HepG2 (cell line): ENCODE data around the gene SMCO1. TPM values are rescaled to one million over a fixed set of nuclear protein-coding genes. Genes with fewer than 3 reads are reported as not detected.

Experiments
- ATAC-seq: fragments of 200-7000 bp; cut with Tn5 transposase; 3 replicates; pipeline ENCODE4 v1.9.1; 2020; ENCODE audit warnings: mild to moderate bottlenecking, moderate library complexity
- BruUV-seq: library from RNA; stranded (reverse); fragments of 400-500 nt; replicated peaks from 2 replicates; lab custom pipeline; 2021; lab: Mats Ljungman, UMichigan
- CTCF ChIA-PET: fragments of 300-600 bp; formaldehyde crosslinking; extraction: SDS; loops from one replicate; lab custom pipeline; 2021; ENCODE audit warnings: low total read pairs, inconsistent platforms, low intra/inter-chr PET ratio; lab: Yijun Ruan, JAX
- POLR2A ChIA-PET: fragments of 350-600 bp; sonication (Branson Sonifier 250); formaldehyde crosslinking; loops from one replicate; lab custom pipeline; 2020; ENCODE audit warnings: antibody characterized with exemption, inconsistent platforms; lab: Yijun Ruan, JAX
- DNase-seq: peaks from one replicate; pipeline ENCODE4 v3.0.0-alpha.2; 2015; ENCODE audit warnings: low spot score
- FAIRE-seq: peaks from 3 replicates; lab custom pipeline; 2011; peaks lifted over from hg19 to GRCh38; lab: Jason Lieb, UNC
- H2AFZ ChIP-seq: one replicate; pipeline ENCODE4 v1.6.1; 2011; ENCODE audit warnings: low read length, inconsistent platforms
- H3K27ac ChIP-seq: fragments of 300-600 bp; 3 replicates; pipeline ENCODE4 v1.8.0; 2011; ENCODE audit warnings: mixed run types, mild to moderate bottlenecking, mixed read lengths, low read length, inconsistent platforms; ENCODE audit not compliant: insufficient read depth; ENCODE audit errors: extremely low read length
- H3K27me3 ChIP-seq, 2 experiments: fragments of 200-600 bp in 1 of 2; 2 replicates in 1 of 2; 3 replicates in 1 of 2; pipeline versions ENCODE4 v1.6.0 to v1.8.0; 2011; ENCODE audit warnings: low read length in 2 of 2, mild to moderate bottlenecking in 2 of 2, moderate library complexity in 2 of 2, inconsistent platforms in 1 of 2; ENCODE audit not compliant: insufficient read depth in 2 of 2, control insufficient read depth in 1 of 2
- H3K36me3 ChIP-seq, 2 experiments: fragments of 200-600 bp in 1 of 2; replicated peaks in 1 of 2; 2 replicates in 1 of 2; 3 replicates in 1 of 2; pipeline versions ENCODE4 v1.5.1 to v1.8.0; 2011; ENCODE audit warnings: low read length in 2 of 2, inconsistent platforms in 1 of 2; ENCODE audit not compliant: insufficient read depth in 2 of 2, control insufficient read depth in 1 of 2
- H3K4me1 ChIP-seq: 2 replicates; pipeline ENCODE4 v1.5.1; 2012; ENCODE audit warnings: low read length, inconsistent platforms; ENCODE audit not compliant: insufficient read depth
- H3K4me2 ChIP-seq: 2 replicates; pipeline ENCODE4 v1.6.0; 2011; ENCODE audit warnings: low read depth, low read length, inconsistent platforms
- H3K4me3 ChIP-seq, 3 experiments: fragments of 200-600 bp in 1 of 3; sonication (generic), shearing (Covaris generic) in 1 of 3; replicated peaks in 1 of 3; 2 replicates each; pipeline ENCODE4 v1.5.1; 2011 to 2016; ENCODE audit warnings: low read length in 3 of 3, inconsistent platforms in 2 of 3, low read depth in 2 of 3, mild to moderate bottlenecking in 2 of 3, control low read depth in 1 of 3, mixed read lengths in 1 of 3; ENCODE audit not compliant: insufficient read depth in 1 of 3
- H3K79me2 ChIP-seq: one replicate; pipeline ENCODE4 v1.6.1; 2011; ENCODE audit warnings: low read length, inconsistent platforms; ENCODE audit not compliant: insufficient read depth
- H3K9ac ChIP-seq: 2 replicates; pipeline ENCODE4 v1.6.0; 2011; ENCODE audit warnings: mild to moderate bottlenecking, low read depth, low read length, inconsistent platforms; ENCODE audit not compliant: insufficient read depth
- H3K9me3 ChIP-seq: 2 replicates; pipeline ENCODE4 v1.5.1; 2012; ENCODE audit warnings: mild to moderate bottlenecking, low read length
- H4K20me1 ChIP-seq: 2 replicates; pipeline ENCODE4 v1.6.0; 2011; ENCODE audit warnings: inconsistent platforms, mild to moderate bottlenecking, low read length, moderate library complexity; ENCODE audit not compliant: insufficient read depth
- BCL6 ChIP-seq: IDR thresholded peaks from 2 replicates; pipeline ENCODE4 v1.6.1; 2016; ENCODE audit warnings: missing genetic modification reagents, missing compliant biosample characterization
- SSRP1 ChIP-seq: IDR thresholded peaks from 2 replicates; pipeline ENCODE4 v1.6.1; 2016; ENCODE audit warnings: control low read depth
- ZNF652 ChIP-seq: IDR thresholded peaks from 2 replicates; pipeline ENCODE4 v1.6.1; 2016; ENCODE audit warnings: low read depth, borderline replicate concordance
- ZNF839 ChIP-seq: sonication (generic); formaldehyde crosslinking; IDR thresholded peaks from 2 replicates; pipeline ENCODE4 v1.4.0; 2020; ENCODE audit warnings: missing genetic modification reagents, mild to moderate bottlenecking, borderline replicate concordance
- WGBS: methylation state at CpG from one replicate; pipeline ENCODE4 v1.1.6; 2017; ENCODE audit warnings: low lambda C conversion rate; 5-methylcytosine and 5-hydroxymethylcytosine counted together
- in situ Hi-C: cut with HindIII; loops from 2 replicates; pipeline ENCODE4 v1.10.0; 2017; ENCODE audit warnings: low pct_unique_long_range_greater_than_20kb; ENCODE audit not compliant: extremely low pct_ligation_motif_present
- intact Hi-C: fragments of 100-400 bp; cut with micrococcal nuclease; formaldehyde crosslinking; loops from one replicate; pipeline ENCODE4 v1.10.0; 2022; ENCODE audit not compliant: unreplicated experiment
- polyA plus RNA-seq, 8 experiments: library from polyadenylated mRNA; depleted of rRNA in 3 of 8; stranded (reverse) in 7 of 8; unstranded in 1 of 8; fragments of >200 nt; fragmentation: Illumina TruSeq in 4 of 8; extraction: Trizol in 4 of 8; gene quantifications; 2 replicates each; pipeline versions ENCODE4 v1.2.1 to v1.2.3, GENCODE V29; 2011 to 2016; ENCODE audit warnings: low read depth in 4 of 8, missing spikeins in 1 of 8, mixed read lengths in 1 of 8; ENCODE audit not compliant: insufficient read depth in 1 of 8
- total RNA-seq, 5 experiments: library from RNA; depleted of rRNA; stranded (reverse); fragments of >200 nt; fragmentation: Illumina TruSeq; extraction: Trizol; gene quantifications; 2 replicates each; pipeline ENCODE4 v1.2.3, GENCODE V29; 2016; ENCODE audit warnings: low read depth in 1 of 5
- TF ChIP-seq, protein P1 (sequence below): IDR thresholded peaks from 2 replicates; pipeline ENCODE4 v1.6.1; 2016; ENCODE audit warnings: control low read depth
- TF ChIP-seq, protein P2 (sequence below): sonication (generic); formaldehyde crosslinking; IDR thresholded peaks from 2 replicates; pipeline ENCODE4 v1.9.0; 2022; ENCODE audit warnings: missing genetic modification reagents, mild to moderate bottlenecking, borderline replicate concordance

Gene SMCO1
- total and polyA plus RNA-seq, 2 of the 13 experiments (the other 11 are each of a cell fraction or from before 2014, with no cell fraction given) = not detected

DNA sequence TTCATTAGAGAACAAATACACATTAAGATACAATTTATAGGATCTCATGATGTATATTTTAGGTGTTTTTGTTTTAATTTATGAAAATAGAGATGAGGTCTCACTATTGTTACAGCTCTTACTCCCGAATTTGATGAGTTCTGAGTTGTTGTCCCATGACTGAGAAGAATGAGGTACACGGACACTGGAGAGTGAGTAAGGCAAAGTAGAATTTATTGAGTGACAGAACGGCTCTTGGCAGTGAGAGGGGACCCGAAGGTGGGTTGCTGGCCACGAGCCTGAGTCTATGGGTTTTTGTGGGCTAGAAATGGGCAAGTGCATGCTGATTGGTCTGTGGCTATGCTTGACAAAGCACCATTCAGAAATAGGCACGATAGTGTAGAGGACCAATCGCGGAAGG, 8.5 kb downstream of the SMCO1 start:
- peaks cover 0 to under 1% of the 10 kb centered on the region in 2 experiments; a peak in 2 of 5 replicates for H3K27me3 ChIP-seq
- 49% methylated on average over 8 of the region's 8 CpGs for WGBS
- no peak overlapping the region for H3K4me3 ChIP-seq
- POLR2A ChIA-PET = no interaction called here
- FAIRE-seq (no peak), DNase-seq (no peak), ATAC-seq (no peak)
- BruUV-seq = no TSS peak
- no peak for TF ChIP-seq BCL6 (CRISPR knock-in tag)
- TF ChIP-seq, protein P1, sequence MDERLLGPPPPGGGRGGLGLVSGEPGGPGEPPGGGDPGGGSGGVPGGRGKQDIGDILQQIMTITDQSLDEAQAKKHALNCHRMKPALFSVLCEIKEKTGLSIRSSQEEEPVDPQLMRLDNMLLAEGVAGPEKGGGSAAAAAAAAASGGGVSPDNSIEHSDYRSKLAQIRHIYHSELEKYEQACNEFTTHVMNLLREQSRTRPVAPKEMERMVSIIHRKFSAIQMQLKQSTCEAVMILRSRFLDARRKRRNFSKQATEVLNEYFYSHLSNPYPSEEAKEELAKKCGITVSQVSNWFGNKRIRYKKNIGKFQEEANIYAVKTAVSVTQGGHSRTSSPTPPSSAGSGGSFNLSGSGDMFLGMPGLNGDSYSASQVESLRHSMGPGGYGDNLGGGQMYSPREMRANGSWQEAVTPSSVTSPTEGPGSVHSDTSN (CRISPR knock-in tag) = no peak
- no peak for TF ChIP-seq ZNF839 (CRISPR knock-in tag)
- TF ChIP-seq, protein P2, sequence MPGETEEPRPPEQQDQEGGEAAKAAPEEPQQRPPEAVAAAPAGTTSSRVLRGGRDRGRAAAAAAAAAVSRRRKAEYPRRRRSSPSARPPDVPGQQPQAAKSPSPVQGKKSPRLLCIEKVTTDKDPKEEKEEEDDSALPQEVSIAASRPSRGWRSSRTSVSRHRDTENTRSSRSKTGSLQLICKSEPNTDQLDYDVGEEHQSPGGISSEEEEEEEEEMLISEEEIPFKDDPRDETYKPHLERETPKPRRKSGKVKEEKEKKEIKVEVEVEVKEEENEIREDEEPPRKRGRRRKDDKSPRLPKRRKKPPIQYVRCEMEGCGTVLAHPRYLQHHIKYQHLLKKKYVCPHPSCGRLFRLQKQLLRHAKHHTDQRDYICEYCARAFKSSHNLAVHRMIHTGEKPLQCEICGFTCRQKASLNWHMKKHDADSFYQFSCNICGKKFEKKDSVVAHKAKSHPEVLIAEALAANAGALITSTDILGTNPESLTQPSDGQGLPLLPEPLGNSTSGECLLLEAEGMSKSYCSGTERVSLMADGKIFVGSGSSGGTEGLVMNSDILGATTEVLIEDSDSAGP (CRISPR knock-in tag) = no peak
- TF ChIP-seq SSRP1 (CRISPR knock-in tag) = no peak
- no peak for TF ChIP-seq ZNF652
- CTCF ChIA-PET = no interaction called here
- no peak overlapping the region for H3K9ac ChIP-seq
- H4K20me1 ChIP-seq = peaks cover 3% of the 10 kb centered on the region; the same call in 1 of the 2 replicates
- H3K9me3 ChIP-seq = no peaks in the 10 kb centered on the region
- intact Hi-C loops = no loop called here
- H3K4me2 ChIP-seq = no peak overlapping the region
- H3K27ac ChIP-seq = no peak overlapping the region
- H3K79me2 ChIP-seq = peaks cover 16% of the 10 kb centered on the region
- in situ Hi-C loops = no loop called here
- H3K4me1 ChIP-seq = peaks cover 25% of the 10 kb centered on the region
- no peak overlapping the region for H2AFZ ChIP-seq
- no peaks in the 10 kb centered on the region for H3K36me3 ChIP-seq
